GM12873 (cell line): Measurements from ENCODE around the gene OR56B1.

ENCODE experiments used
- CTCF ChIP-seq: IDR thresholded peaks from 2 replicates; pipeline ENCODE4 v1.5.1; 2012; ENCODE audit warnings: low read depth, mild to moderate bottlenecking, moderate library complexity, low read length, control low read depth; ENCODE audit not compliant: insufficient read depth; ENCODE audit errors: missing control alignments

The OR56B1 gene

DNA sequence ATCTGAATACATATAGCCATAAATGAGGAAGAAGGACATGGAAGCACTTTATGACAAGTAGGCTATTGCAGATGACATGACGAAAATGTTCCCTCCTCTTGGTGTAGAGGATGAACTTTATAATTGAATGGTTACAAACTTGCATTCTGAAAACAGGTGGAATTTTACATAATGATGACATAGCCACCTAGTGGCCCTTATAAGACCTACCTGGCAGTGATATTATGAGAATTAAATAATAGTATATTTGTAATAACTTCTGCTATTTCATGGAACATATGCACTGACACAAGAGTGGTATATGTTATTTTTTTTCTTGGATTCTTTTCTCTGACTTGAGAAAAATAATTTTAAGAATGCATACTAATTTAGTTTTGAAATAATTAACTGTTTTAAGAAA lies 23.7 kb upstream of the OR56B1 start:
- peak; percentile 38 for TF ChIP-seq CTCF

- no peak for TF ChIP-seq CTCF
Observed at GRCh38 chr11:5713695-5714094, 22.6 kb upstream of the OR56B1 start.

GRCh38 chr11:5719703-5720495 lies 16.3 kb upstream of the OR56B1 start:
- no peak for TF ChIP-seq CTCF

DNA sequence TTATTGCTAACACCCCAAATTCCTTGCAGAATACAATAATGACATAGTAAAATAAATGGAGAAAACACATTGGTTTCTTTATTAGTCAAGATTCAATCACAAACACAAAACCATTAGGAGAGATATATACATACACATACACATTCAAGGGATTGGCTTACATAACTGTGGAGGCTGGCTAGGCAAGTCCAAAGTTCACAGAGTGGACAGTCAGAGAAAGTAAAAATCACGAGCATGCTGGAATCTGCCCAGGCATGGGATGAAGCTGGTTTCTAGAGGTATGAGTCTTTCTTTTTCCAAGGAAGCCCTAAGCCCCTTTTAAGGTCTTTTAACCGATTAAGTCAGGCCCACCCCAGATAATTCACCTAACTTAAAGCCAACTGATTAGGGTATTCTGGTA lies 13.6 kb upstream of the OR56B1 start:
- no peak for TF ChIP-seq CTCF

GRCh38 chr11:5726351-5726750 lies 9.9 kb upstream of the OR56B1 start:
- TF ChIP-seq CTCF = no peak

- TF ChIP-seq CTCF = no peak
Observed at GRCh38 chr11:5727691-5728090, 8.6 kb upstream of the OR56B1 start.

- TF ChIP-seq CTCF = no peak
Observed at GRCh38 chr11:5737091-5737490, 843 bp downstream of the OR56B1 start.
